Thyroid gland (tissue), 4 donors: ENCODE results near the gene ZNF136.

Experiments used
- CTCF ChIP-seq, 6 experiments: fragments of 200-600 bp in 3 of 6; fragments of 450-650 bp in 3 of 6; sonication (generic) in 3 of 6; IDR thresholded peaks; one replicate each; pipeline ENCODE4 v1.5.1; 2016 to 2019; ENCODE audit warnings: antibody characterized with exemption in 6 of 6, mild to moderate bottlenecking in 2 of 6, inconsistent platforms in 1 of 6, moderate library complexity in 1 of 6
- POLR2A ChIP-seq, 2 donors: fragments of 450-650 bp; IDR thresholded peaks; one replicate each; pipeline ENCODE4 v1.6.1; 2017; ENCODE audit warnings: antibody characterized with exemption in 2 of 2, mild to moderate bottlenecking in 2 of 2, moderate library complexity in 1 of 2

- peak in 1 of 6 experiments; percentile 3 for TF ChIP-seq CTCF (IDR thresholded peaks at IDR 0.05)
- peak in 1 of 2 donors; percentile 87 for TF ChIP-seq POLR2A (IDR thresholded peaks at IDR 0.05)
Observed at GRCh38 chr19:12162882-12163806, at the start of gene ZNF136.
